H9 (cell line): ENCODE measurements around the gene C12orf75. TPM values are rescaled to one million over a fixed set of nuclear protein-coding genes. Genes with fewer than 3 reads are reported as not detected.

Experiments
- DNase-seq: peaks from one replicate; pipeline ENCODE4 v3.0.0-alpha.2; 2017
- H2AFZ ChIP-seq: one replicate; pipeline ENCODE4 v1.6.1; 2013; ENCODE audit warnings: mild to moderate bottlenecking, low read length, control low read depth, moderate library complexity
- H2AK5ac ChIP-seq: 2 replicates; pipeline ENCODE4 v1.6.1; 2013; ENCODE audit warnings: low read length, control low read depth, mixed read lengths; ENCODE audit not compliant: insufficient read length
- H2BK120ac ChIP-seq: one replicate; pipeline ENCODE4 v1.6.1; 2013; ENCODE audit warnings: low read depth, mild to moderate bottlenecking, low read length, control low read depth, inconsistent platforms; ENCODE audit not compliant: poor library complexity, severe bottlenecking
- H2BK12ac ChIP-seq: 2 replicates; pipeline ENCODE4 v1.6.1; 2013; ENCODE audit warnings: low read length, control low read depth, mixed read lengths, low read depth; ENCODE audit not compliant: insufficient read length
- H2BK15ac ChIP-seq: 2 replicates; pipeline ENCODE4 v1.6.1; 2013; ENCODE audit warnings: low read depth, low read length, control low read depth
- H2BK20ac ChIP-seq: one replicate; pipeline ENCODE4 v1.6.1; 2013; ENCODE audit warnings: low read depth, mild to moderate bottlenecking, low read length, control low read depth, inconsistent platforms; ENCODE audit not compliant: poor library complexity, severe bottlenecking
- H2BK5ac ChIP-seq: 2 replicates; pipeline ENCODE4 v1.6.1; 2013; ENCODE audit warnings: low read length, control low read depth, mixed read lengths; ENCODE audit not compliant: insufficient read length
- H3K14ac ChIP-seq: 2 replicates; pipeline ENCODE4 v1.6.1; 2013; ENCODE audit warnings: low read length, control low read depth; ENCODE audit not compliant: insufficient read depth
- H3K18ac ChIP-seq: 2 replicates; pipeline ENCODE4 v1.6.1; 2013; ENCODE audit warnings: low read depth, mild to moderate bottlenecking, mixed read lengths, low read length, control low read depth; ENCODE audit not compliant: insufficient read length
- H3K23ac ChIP-seq: 2 replicates; pipeline ENCODE4 v1.6.1; 2013; ENCODE audit warnings: low read length, control low read depth, mixed read lengths, low read depth; ENCODE audit not compliant: insufficient read length
- H3K23me2 ChIP-seq: 2 replicates; pipeline ENCODE4 v1.6.1; 2013; ENCODE audit warnings: low read depth, mild to moderate bottlenecking, mixed read lengths, low read length, control low read depth; ENCODE audit not compliant: insufficient read length, poor library complexity, severe bottlenecking
- H3K27ac ChIP-seq: 2 replicates; pipeline ENCODE4 v1.5.1; 2013; ENCODE audit warnings: low read length, control low read depth, mixed read lengths, low read depth; ENCODE audit not compliant: insufficient read length
- H3K27me3 ChIP-seq: 2 replicates; pipeline ENCODE4 v1.6.1; 2013; ENCODE audit warnings: low read length, control low read depth, inconsistent platforms; ENCODE audit not compliant: insufficient read depth
- H3K4ac ChIP-seq: 2 replicates; pipeline ENCODE4 v1.6.1; 2013; ENCODE audit warnings: low read depth, mild to moderate bottlenecking, control low read depth, inconsistent platforms, low read length, moderate library complexity
- H3K4me1 ChIP-seq: 2 replicates; pipeline ENCODE4 v1.6.1; 2013; ENCODE audit warnings: low read length, control low read depth, inconsistent platforms; ENCODE audit not compliant: insufficient read depth
- H3K4me2 ChIP-seq: 2 replicates; pipeline ENCODE4 v1.6.1; 2013; ENCODE audit warnings: low read length, control low read depth, mixed read lengths; ENCODE audit not compliant: insufficient read length, insufficient read depth
- H3K56ac ChIP-seq: 2 replicates; pipeline ENCODE4 v1.6.1; 2013; ENCODE audit warnings: low read depth, mild to moderate bottlenecking, mixed read lengths, low read length, control low read depth; ENCODE audit not compliant: insufficient read length
- H3K79me1 ChIP-seq: 2 replicates; pipeline ENCODE4 v1.6.1; 2013; ENCODE audit warnings: low read depth, mild to moderate bottlenecking, moderate library complexity, low read length, control low read depth, inconsistent platforms; ENCODE audit not compliant: insufficient read depth, poor library complexity, severe bottlenecking
- H3K79me2 ChIP-seq: 2 replicates; pipeline ENCODE4 v1.6.1; 2013; ENCODE audit warnings: low read length, control low read depth, inconsistent platforms; ENCODE audit not compliant: insufficient read depth
- H3K9ac ChIP-seq: 2 replicates; pipeline ENCODE4 v1.6.1; 2013; ENCODE audit warnings: low read length, control low read depth, mixed read lengths; ENCODE audit not compliant: insufficient read length; ENCODE audit errors: extremely low read depth
- H3K9me3 ChIP-seq: one replicate; pipeline ENCODE4 v1.6.1; 2013; ENCODE audit warnings: low read depth, low read length, inconsistent platforms; ENCODE audit not compliant: control insufficient read depth
- H3T11ph ChIP-seq: one replicate; pipeline ENCODE4 v1.6.1; 2013; ENCODE audit warnings: mild to moderate bottlenecking, low read length, control low read depth, inconsistent platforms
- H4K20me1 ChIP-seq: one replicate; pipeline ENCODE4 v1.6.1; 2013; ENCODE audit not compliant: control insufficient read depth, insufficient read length, insufficient read depth
- H4K5ac ChIP-seq: 2 replicates; pipeline ENCODE4 v1.6.1; 2013; ENCODE audit warnings: low read depth, mild to moderate bottlenecking, mixed read lengths, low read length, control low read depth; ENCODE audit not compliant: insufficient read length
- H4K8ac ChIP-seq: replicated peaks from 2 replicates; pipeline ENCODE4 v1.6.1; 2013; ENCODE audit warnings: low read length, control low read depth, mixed read lengths, low read depth; ENCODE audit not compliant: insufficient read length
- H4K91ac ChIP-seq: 2 replicates; pipeline ENCODE4 v1.6.1; 2013; ENCODE audit warnings: low read depth, mild to moderate bottlenecking, moderate library complexity, mixed read lengths, low read length, control low read depth; ENCODE audit not compliant: insufficient read length
- H3K27ac Mint-ChIP-seq, 3 experiments: 2 replicates in 2 of 3; 3 replicates in 1 of 3; pipeline ENCODE4 v1.8.0; 2020 to 2021; ENCODE audit warnings: mixed read lengths in 3 of 3, mild to moderate bottlenecking in 1 of 3, moderate library complexity in 1 of 3
- H3K27me3 Mint-ChIP-seq: 2 replicates; pipeline ENCODE4 v1.8.0; 2021; ENCODE audit warnings: low read depth, mild to moderate bottlenecking, moderate library complexity, mixed read lengths
- H3K36me3 Mint-ChIP-seq, 3 experiments: 2 replicates in 2 of 3; 3 replicates in 1 of 3; pipeline ENCODE4 v1.8.0; 2020 to 2021; ENCODE audit warnings: low read depth in 3 of 3, mixed read lengths in 3 of 3; ENCODE audit not compliant: insufficient read depth in 1 of 3
- H3K4me1 Mint-ChIP-seq, 2 experiments: 2 replicates each; pipeline ENCODE4 v1.8.0; 2020; ENCODE audit warnings: mixed read lengths in 2 of 2
- H3K4me3 Mint-ChIP-seq, 2 experiments: 2 replicates in 1 of 2; 3 replicates in 1 of 2; pipeline ENCODE4 v1.8.0; 2020 to 2021; ENCODE audit warnings: mild to moderate bottlenecking in 2 of 2, mixed read lengths in 2 of 2, moderate library complexity in 1 of 2
- H3K9me3 Mint-ChIP-seq, 2 experiments: 2 replicates in 1 of 2; 3 replicates in 1 of 2; pipeline ENCODE4 v1.8.0; 2020; ENCODE audit warnings: mild to moderate bottlenecking in 2 of 2, mixed read lengths in 2 of 2, moderate library complexity in 1 of 2
- WGBS: extraction: QIAGEN DNeasy Blood & Tissue Kit; methylation state at CpG from one replicate; pipeline ENCODE4 v1.1.7; 2013; ENCODE audit warnings: missing lambda C conversion rate, low lambda C conversion rate, mixed read lengths; ENCODE audit not compliant: insufficient read length; ENCODE audit errors: extremely low coverage; 5-methylcytosine and 5-hydroxymethylcytosine counted together
- total RNA-seq: library from RNA; stranded (reverse); gene quantifications from 2 replicates; pipeline ENCODE4 v1.2.1, GENCODE V29; 2021
- TF ChIP-seq, protein P1 (sequence below): fragments of 200-600 bp; sonication (generic); conservative IDR thresholded peaks from 3 replicates; pipeline ENCODE4 v1.8.0; 2021; ENCODE audit warnings: antibody characterized with exemption, mild to moderate bottlenecking

The C12orf75 gene
- total RNA-seq, 1 experiment from 2014 or later: 37.9 TPM

DNA sequence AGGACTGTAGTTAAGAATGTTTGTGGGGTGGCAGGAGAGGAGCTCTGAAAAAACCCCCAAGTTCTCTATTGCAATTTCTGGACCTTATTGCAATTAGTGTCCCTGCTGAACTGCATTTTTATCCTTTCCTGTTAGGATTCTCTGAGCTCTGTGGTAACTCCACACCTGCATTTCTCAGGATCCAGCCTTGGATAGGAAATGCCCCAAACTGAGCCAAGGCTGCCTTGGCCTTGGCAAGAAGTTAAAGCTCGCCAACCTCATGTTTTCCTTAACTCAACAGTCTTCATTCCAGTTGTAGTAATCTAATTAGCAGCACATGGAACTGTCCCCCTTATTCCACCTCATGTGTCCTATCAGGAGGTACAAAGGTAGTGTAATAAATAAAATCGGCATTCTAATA, 66.5 kb downstream of the C12orf75 start:
- Histone ChIP-seq H2BK12ac (no peak overlapping the region), H3K23me2 (no peaks in the 10 kb centered on the region), H3K9ac (no peak overlapping the region), H2AK5ac (no peak overlapping the region), H2BK5ac (no peak overlapping the region), H3K27me3 (no peaks in the 10 kb centered on the region), H3K14ac (no peak overlapping the region), H2BK20ac (no peak overlapping the region), H3K4me1 (no peaks in the 10 kb centered on the region), H3K79me2 (no peaks in the 10 kb centered on the region), H3K56ac (no peak overlapping the region), H3K18ac (no peak overlapping the region), H3K23ac (no peak overlapping the region), H3K4me2 (no peak overlapping the region), H3T11ph (no peak overlapping the region), H3K79me1 (no peaks in the 10 kb centered on the region), H4K5ac (no peak overlapping the region), H2AFZ (no peak overlapping the region), H2BK15ac (no peak overlapping the region), H4K20me1 (no peaks in the 10 kb centered on the region), H4K91ac (no peak overlapping the region), H3K9me3 (no peaks in the 10 kb centered on the region), H3K27ac (no peak overlapping the region), H3K4ac (no peak overlapping the region), H4K8ac (no peak overlapping the region), H2BK120ac (no peak overlapping the region)
- H3K36me3 Mint-ChIP-seq: peaks cover 0 to 5% (median 5%) of the 10 kb centered on the region in 3 experiments; a peak in 3 of 7 replicates
- no peaks in the 10 kb centered on the region for H3K4me1 Mint-ChIP-seq
- no peaks in the 10 kb centered on the region; a peak in 3 of 5 replicates for H3K9me3 Mint-ChIP-seq
- TF ChIP-seq, protein P1, sequence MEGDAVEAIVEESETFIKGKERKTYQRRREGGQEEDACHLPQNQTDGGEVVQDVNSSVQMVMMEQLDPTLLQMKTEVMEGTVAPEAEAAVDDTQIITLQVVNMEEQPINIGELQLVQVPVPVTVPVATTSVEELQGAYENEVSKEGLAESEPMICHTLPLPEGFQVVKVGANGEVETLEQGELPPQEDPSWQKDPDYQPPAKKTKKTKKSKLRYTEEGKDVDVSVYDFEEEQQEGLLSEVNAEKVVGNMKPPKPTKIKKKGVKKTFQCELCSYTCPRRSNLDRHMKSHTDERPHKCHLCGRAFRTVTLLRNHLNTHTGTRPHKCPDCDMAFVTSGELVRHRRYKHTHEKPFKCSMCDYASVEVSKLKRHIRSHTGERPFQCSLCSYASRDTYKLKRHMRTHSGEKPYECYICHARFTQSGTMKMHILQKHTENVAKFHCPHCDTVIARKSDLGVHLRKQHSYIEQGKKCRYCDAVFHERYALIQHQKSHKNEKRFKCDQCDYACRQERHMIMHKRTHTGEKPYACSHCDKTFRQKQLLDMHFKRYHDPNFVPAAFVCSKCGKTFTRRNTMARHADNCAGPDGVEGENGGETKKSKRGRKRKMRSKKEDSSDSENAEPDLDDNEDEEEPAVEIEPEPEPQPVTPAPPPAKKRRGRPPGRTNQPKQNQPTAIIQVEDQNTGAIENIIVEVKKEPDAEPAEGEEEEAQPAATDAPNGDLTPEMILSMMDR: no peak
- WGBS: no CpG with 5 or more reads among the region's 2 CpGs
- H3K27me3 Mint-ChIP-seq: peaks cover 1% of the 10 kb centered on the region; the same call in 1 of the 2 replicates
- H3K27ac Mint-ChIP-seq: no peak overlapping the region
- H3K4me3 Mint-ChIP-seq: no peak overlapping the region
- DNase-seq: no peak
